Right renal cortex interstitium (tissue), 3 donors: ENCODE measurements around the gene TOLLIP. TPM values are rescaled to one million over a fixed set of nuclear protein-coding genes. Genes with fewer than 3 reads are reported as not detected.
"Not testable (repeated sequence)": the region's sequence is repeated elsewhere in the genome, so short reads cannot be mapped to it uniquely, and the experiment has no call there.

Source experiments
- DNase-seq, 3 donors: peaks; one replicate each; pipeline ENCODE4 v3.0.0-alpha.2; 2013; ENCODE audit warnings: low read depth in 3 of 3, low spot score in 2 of 3
- polyA plus RNA-seq, 3 donors: library from polyadenylated mRNA; unstranded; fragments of 120-200 nt; gene quantifications; one replicate each; pipeline ENCODE4 v1.2.1, GENCODE V29; 2013; ENCODE audit not compliant: insufficient read length in 3 of 3

Gene TOLLIP
- polyA plus RNA-seq, 3 donors, result 31.3 to 41.5 (median 36.0) TPM

- DNase-seq, result no peak
These were observed 56.9 kb downstream of the TOLLIP start for GRCh38 chr11:1252371-1253102.

- no peak for DNase-seq
These were observed 58.1 kb downstream of the TOLLIP start for GRCh38 chr11:1251236-1251770.

GRCh38 chr11:1250411-1250810 lies 59.0 kb downstream of the TOLLIP start:
- DNase-seq, result not testable (repeated sequence)

GRCh38 chr11:1248951-1249350 lies 60.5 kb downstream of the TOLLIP start:
- not testable (repeated sequence) for DNase-seq

- not testable (repeated sequence) for DNase-seq
These were observed 62.4 kb downstream of the TOLLIP start for GRCh38 chr11:1247026-1247425.

GRCh38 chr11:1246301-1246700 lies 63.1 kb downstream of the TOLLIP start:
- DNase-seq, result not testable (repeated sequence)

- not testable (repeated sequence) for DNase-seq
These were observed 63.7 kb downstream of the TOLLIP start for GRCh38 chr11:1245717-1246116.

- DNase-seq, result not testable (repeated sequence)
These were observed 64.9 kb downstream of the TOLLIP start for GRCh38 chr11:1244557-1244956.

- DNase-seq, result not testable (repeated sequence)
These were observed 65.9 kb downstream of the TOLLIP start for GRCh38 chr11:1243521-1243920.

GRCh38 chr11:1242751-1243150 lies 66.7 kb downstream of the TOLLIP start:
- not testable (repeated sequence) for DNase-seq

- no peak for DNase-seq
These were observed 67.1 kb downstream of the TOLLIP start for GRCh38 chr11:1242289-1242688.

- DNase-seq, result no peak
These were observed 67.7 kb downstream of the TOLLIP start for GRCh38 chr11:1241706-1242105.

GRCh38 chr11:1240771-1241170 lies 68.7 kb downstream of the TOLLIP start:
- DNase-seq, result no peak

- DNase-seq, result no peak
These were observed 69.7 kb downstream of the TOLLIP start for GRCh38 chr11:1239596-1240205.

- no peak for DNase-seq
These were observed 70.5 kb downstream of the TOLLIP start for GRCh38 chr11:1238767-1239595.

GRCh38 chr11:1237851-1238250 lies 71.6 kb downstream of the TOLLIP start:
- no peak for DNase-seq

- DNase-seq, result no peak
These were observed 72.3 kb downstream of the TOLLIP start for GRCh38 chr11:1237128-1237580.

GRCh38 chr11:1236316-1237127 lies 72.9 kb downstream of the TOLLIP start:
- no peak for DNase-seq

GRCh38 chr11:1235901-1236315 lies 73.5 kb downstream of the TOLLIP start:
- no peak for DNase-seq

GRCh38 chr11:1235306-1235900 lies 74.0 kb downstream of the TOLLIP start:
- no peak for DNase-seq
